DMS79 treated with DMSO at 0.1 percent for 48 hours (cell line): ENCODE measurements around the gene CHM.
"Not testable (repeated sequence)": the region's sequence is repeated elsewhere in the genome, so short reads cannot be mapped to it uniquely, and the experiment has no call there.

ENCODE experiments used
- DNase-seq: peaks from one replicate; lab custom pipeline; 2025; lab: John Stamatoyannopoulos, UW

Gene CHM

GRCh38 chrX:86047174-86047935, at the start of gene CHM:
TSS of gene CHM (minus strand) at chrX:86047558. CDS start at chrX:86047532, 26 bp downstream.
- DNase-seq, result no peak

GRCh38 chrX:86078650-86079049, 31.3 kb upstream of the CHM start:
- no peak for DNase-seq

DNA sequence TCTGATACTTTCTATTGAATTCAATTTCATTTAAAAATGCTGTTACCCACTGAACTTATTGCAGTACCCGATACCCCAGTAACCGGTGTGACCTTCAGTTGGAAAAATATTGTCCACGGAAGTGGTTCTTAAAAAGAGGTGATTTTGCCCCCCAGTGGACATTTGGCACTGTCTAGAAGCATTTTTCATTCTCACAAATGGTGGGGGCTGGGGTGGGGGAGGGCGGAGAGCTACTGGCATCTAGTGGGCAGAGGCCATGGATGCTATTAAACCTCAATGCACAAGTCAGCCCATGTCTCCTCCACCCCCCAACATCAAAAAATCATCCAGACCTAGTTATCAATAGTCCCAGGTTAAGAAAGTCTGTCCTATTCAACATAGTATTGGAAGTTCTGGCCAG, 19.6 kb upstream of the CHM start:
- DNase-seq, result no peak

- no peak for DNase-seq
These were observed 14.0 kb upstream of the CHM start for GRCh38 chrX:86061407-86061806.

DNA sequence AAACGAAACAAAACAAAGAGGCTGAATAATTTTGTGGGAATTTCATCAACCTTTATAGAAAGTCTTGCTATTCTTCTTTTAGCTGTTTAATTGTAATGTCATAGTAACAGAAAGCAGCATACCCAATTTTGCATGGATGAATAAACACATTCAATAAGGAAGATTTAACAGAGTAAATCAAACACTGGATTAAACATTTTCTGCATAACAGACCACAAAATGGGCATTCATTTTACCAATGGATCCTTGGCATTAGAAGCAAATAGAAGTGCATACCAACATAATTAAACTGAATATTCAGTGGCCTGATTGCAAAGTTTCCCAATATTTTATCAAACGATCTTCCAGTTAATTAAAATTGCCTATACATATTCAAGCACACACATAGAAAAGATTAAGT, 4.4 kb upstream of the CHM start:
- no peak for DNase-seq

DNA sequence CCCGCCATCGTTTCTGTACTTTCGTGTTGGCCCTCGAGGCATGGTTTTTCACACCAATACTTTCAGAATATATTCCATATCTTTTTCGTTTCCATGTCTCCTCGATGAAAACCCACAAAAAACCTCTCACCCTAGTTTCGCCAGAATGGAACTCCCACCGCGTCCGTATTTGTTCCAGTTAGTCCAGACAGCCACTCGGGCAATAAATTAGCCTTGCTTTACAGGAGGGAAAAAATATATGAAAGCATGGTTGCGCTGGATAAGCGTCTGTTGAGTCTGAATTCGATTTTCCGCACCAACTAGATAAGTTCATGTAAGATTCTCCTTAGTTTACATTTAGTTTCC, 550 bp upstream of the CHM start:
- no peak for DNase-seq

DNA sequence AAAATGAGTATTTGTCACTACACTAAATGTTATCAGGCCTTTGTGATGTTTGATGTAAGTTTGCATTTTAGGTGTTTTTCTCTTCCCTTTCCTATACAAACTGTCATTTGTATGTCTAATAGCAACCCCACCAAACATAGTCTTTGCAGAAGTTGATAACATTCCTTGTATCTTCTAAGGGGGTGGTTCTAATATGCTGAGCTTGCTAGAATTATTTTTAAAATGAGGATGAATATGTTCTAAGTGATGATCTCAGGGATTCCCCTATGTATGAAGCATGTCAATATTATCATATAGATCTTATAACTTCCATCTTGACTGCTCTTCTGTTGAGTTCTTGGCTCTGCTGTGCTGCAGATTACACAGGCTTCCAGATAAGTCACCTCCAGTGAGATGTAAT, 3.1 kb downstream of the CHM start:
- DNase-seq, result no peak

GRCh38 chrX:86039625-86040568, 7.5 kb downstream of the CHM start:
- DNase-seq, result no peak

- no peak for DNase-seq
These were observed 14.0 kb downstream of the CHM start for GRCh38 chrX:86033385-86033784.

GRCh38 chrX:86028681-86029080, 18.7 kb downstream of the CHM start:
- DNase-seq, result no peak

GRCh38 chrX:86023811-86024210, 23.5 kb downstream of the CHM start:
- DNase-seq, result no peak

DNA sequence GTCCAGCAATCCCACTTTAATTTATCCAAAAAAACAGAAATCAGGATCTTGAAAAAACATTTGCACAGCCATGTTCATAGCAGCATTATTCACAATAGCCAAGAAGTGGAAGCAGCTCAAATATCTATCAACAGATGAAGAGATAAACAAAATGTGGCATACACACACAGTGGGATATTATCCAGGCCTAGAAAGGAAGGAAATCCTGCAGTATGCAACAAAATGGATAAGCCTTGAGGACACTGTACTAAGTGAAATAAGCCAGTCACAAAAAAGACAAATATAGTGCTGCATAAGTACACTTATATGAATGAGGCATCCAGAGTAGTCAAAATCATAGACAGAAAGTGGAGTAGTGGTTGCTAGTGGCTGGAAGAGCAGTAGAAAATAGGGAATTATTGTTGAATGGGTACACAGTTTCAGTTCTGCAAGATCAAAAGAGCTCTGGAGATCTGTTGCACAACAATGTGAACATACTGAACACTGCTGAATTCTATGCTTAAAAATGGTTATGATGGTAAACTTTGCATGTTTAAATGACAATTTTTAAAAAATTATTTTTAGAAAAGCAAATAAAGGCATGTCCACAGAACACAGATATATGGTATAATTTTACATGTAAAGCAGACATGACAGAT, 25.6 kb downstream of the CHM start:
- no peak for DNase-seq

- no peak for DNase-seq
These were observed 31.2 kb downstream of the CHM start for GRCh38 chrX:86016139-86016538.

GRCh38 chrX:86014959-86015358, 32.4 kb downstream of the CHM start:
- not testable (repeated sequence) for DNase-seq

GRCh38 chrX:86014421-86014820, 32.9 kb downstream of the CHM start:
- DNase-seq, result no peak

DNA sequence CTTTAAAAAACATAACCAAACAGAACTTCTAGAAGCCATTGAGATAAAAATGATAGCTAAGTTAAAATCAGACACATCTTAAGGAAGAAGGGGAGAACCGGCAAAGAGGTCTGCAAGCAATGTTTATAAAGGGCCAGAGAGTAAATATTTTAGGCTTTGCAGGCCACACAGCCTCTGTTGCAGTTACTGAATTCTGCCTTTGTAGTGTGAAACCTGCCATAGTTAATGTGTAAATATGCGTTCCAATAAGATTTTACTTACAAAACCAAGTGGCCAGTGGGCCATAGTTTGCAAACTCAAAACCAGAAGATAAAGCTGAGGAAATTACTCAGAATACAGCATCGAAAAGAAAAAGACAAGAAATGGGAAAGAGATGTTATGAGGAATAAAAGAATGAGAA, 33.6 kb downstream of the CHM start:
- no peak for DNase-seq

DNA sequence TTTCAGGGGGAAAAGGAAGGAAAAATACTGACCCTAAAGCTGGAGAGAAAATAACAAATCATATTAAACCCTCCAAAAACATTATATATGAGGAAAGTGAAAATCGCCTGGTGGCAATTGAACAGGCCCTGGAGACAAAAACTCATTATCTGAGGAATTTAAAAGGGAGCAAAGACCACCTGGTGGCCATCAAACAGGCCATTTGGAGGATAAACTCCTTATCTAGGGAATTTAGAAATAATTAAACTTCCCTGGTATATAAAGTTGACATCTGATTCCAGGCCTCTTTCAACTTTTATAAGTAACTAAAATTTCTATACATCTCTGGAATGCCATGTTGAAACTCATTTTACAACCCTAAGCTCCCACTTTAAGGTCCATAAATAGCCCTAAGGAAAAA, 35.2 kb downstream of the CHM start:
- DNase-seq, result no peak

GRCh38 chrX:86009803-86010202, 37.6 kb downstream of the CHM start:
- DNase-seq, result not testable (repeated sequence)

DNA sequence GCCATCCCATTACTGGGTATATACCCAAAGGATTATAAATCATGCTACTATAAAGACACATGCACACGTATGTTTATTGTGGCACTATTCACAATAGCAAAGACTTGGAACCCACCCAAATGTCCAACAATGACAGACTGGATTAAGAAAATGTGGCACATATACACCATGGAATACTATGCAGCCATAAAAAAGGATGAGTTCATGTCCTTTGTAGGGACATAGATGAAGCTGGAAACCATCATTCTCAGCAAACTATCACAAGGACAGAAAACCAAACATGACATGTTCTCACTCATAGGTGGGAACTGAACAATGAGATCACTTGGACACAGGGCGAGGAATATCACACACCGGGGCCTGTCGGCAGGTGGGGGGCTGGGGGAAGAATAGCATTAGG, 39.5 kb downstream of the CHM start:
- DNase-seq, result not testable (repeated sequence)

- no peak for DNase-seq
These were observed 45.1 kb downstream of the CHM start for GRCh38 chrX:86002076-86002896.

- no peak for DNase-seq
These were observed 48.4 kb downstream of the CHM start for GRCh38 chrX:85998954-85999353.

- DNase-seq, result no peak
These were observed 50.8 kb downstream of the CHM start for GRCh38 chrX:85996555-85996954.
